RCC 7860 (cell line): ENCODE results near the gene PI16.

ENCODE experiments used
- DNase-seq: peaks from one replicate; pipeline ENCODE4 v3.0.0-alpha.2; 2015; ENCODE audit warnings: low spot score
- FAIRE-seq: peaks from 2 replicates; lab custom pipeline; 2012; peaks lifted over from hg19 to GRCh38; lab: Jason Lieb, UNC

PI16 gene

DNA sequence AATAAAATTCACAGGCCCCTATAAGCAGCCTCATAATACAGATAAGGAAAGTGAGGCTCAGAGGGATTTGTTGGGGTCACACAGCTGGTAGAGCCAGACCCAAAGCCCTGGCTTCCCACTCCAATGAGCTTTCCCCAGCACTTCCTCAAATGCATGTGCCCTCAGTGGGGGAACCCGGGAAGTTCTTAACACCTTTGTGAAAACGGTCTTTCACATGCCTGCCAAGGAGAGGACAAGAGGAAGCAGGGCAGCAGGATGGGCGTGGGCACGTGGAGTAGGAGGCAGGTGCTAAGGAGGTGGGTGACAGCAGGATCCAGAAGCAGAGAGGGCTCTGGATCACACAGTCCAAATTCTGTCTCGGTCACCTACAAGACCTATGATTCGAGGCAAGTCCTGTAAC, 598 bp downstream of the PI16 start:
- no peak for FAIRE-seq
- DNase-seq, result no peak

DNA sequence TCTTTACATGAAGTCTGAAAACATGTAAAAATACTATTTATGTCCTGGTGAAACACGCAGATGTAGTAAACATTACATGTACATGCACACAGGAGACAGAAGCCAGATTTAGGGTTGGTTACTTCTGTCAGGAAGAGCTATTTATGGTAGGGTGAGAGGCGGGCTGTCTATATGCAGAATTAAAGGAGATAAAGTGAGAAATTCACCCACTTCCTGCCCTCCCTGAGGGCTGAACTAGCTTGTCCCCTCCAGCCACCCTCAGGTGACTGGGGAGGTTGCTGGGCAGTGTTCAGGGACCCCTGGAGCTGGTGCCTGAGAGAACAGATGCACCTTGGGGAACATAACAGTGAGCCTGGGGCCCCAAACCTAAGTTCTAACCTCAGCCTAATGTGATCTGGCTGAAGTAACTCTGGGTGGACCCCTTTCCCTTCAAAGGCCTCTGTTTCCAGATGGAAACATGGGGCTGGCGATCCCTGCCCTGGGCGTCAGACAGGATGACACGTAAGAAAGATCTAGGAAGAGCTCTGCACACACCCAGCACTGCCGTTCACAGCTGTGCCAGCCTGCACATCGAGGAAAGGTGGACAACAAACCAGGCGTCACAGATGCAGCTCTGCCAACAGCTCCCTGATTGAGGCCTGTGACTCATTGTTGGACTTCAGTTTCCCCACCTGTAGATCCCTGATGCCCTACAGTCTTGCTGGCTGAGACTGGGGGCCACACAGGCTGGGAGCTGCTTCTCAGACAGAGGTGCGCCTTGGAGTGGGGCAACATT, 1.3 kb downstream of the PI16 start:
- DNase-seq, result no peak
- no peak for FAIRE-seq

DNA sequence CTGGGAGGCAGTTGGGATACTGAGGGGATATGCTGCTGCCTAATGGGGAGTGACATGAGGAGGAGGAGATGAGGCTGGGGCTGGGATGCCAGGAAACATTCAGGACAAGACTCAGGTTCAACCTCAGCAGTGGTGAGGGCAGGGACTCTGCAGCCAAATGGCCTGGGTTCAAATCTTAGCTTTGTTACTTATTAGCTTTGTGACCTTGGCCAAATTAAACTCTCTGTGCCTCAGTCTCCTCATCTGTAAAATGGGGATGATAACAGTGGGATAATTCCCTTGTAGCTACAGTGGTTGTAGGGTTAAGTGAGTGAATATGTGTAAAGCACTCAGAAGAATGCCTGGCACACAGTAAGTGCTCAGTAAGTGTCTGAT, 1.9 kb downstream of the PI16 start:
- FAIRE-seq, result no peak

DNA sequence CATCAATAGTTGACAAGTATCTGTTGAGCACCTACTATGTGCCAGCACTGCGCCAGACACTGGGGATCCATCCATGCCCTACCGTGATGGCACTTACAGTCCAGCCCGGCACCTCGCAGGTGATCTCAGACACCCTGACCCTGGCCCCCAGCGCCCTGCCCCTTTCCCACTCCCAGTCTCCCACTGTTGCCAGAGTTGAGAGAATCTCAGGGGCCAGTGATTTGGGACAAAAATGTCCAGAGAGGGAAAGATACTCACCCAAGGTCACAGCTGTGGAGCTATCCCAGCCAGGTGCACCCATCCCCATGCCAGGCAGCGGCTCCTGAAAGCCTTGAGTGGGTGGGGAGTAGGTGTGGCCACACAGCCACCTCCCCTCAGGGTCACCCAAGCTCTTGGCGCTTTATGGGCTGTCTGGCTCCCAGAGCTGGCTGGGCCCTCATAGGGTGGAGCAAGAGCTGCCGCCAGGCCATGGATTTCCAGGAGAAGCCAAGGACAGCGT, 3.3 kb downstream of the PI16 start:
- DNase-seq (no peak), FAIRE-seq (no peak)

More for the DNA sequence above, 1.9 kb downstream of the PI16 start:
- no peak for DNase-seq

DNA sequence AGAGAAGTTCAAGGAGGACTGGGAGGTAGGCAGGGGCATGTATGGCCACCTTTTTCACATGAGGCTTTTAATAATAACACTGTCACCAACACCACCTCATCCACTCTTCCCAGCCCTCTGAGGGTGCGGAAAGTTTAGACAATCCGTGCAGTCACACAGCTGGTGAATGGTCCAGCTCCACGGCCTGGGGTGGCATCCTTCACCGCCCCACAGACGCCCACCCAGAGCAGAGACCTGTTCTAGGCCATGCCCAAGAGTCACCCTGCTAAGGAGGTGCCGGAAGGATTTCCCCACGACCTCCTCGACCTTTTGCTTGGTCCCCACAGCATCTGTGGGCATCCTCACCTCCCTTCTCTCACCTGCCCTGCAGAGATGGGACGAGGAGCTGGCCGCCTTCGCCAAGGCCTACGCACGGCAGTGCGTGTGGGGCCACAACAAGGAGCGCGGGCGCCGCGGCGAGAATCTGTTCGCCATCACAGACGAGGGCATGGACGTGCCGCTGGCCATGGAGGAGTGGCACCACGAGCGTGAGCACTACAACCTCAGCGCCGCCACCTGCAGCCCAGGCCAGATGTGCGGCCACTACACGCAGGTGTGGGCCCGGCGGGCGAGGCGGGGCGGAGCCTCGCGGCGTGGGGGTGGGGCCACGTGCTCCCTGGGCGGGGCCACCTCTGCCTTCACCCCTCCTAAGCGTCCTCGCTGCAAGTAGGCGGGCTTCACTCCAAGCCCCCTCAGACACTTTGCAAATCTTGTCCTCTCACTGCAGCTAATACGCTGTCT, 4.4 kb downstream of the PI16 start:
- FAIRE-seq (no peak), DNase-seq (no peak)

DNA sequence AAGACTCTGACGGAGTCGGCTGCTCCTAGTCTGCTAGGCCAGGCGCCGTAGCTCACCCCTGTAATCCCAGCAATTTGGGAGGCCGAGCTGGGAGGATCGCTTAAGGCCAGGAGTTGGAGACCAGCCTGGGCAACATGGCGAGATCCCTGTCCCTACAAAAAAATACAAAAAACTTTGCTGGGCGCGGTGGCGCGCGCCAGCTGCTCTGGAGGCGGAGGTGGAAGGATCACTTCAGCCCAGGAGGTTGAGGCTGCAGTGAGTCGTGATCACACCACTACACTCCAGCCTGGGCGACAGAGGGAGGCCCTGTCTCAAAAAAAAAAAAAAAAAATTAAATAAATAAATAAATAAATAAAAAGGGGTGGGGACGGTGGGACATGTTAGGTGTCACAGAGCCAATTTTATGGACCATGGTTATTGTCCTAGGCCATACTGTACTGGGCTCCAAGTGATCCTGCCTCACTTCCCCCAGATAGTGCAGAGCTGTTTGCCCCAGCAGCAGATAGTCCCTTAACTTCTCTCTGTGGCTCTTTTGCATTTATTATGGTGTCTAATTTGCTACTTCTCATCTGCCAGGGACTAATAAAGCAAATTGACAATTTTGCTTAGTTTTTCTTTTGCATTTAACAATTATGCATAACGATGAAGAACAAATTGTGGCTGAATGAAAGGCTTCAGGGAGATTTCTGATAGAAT, 5.2 kb downstream of the PI16 start:
- FAIRE-seq (no peak), DNase-seq (no peak)

DNA sequence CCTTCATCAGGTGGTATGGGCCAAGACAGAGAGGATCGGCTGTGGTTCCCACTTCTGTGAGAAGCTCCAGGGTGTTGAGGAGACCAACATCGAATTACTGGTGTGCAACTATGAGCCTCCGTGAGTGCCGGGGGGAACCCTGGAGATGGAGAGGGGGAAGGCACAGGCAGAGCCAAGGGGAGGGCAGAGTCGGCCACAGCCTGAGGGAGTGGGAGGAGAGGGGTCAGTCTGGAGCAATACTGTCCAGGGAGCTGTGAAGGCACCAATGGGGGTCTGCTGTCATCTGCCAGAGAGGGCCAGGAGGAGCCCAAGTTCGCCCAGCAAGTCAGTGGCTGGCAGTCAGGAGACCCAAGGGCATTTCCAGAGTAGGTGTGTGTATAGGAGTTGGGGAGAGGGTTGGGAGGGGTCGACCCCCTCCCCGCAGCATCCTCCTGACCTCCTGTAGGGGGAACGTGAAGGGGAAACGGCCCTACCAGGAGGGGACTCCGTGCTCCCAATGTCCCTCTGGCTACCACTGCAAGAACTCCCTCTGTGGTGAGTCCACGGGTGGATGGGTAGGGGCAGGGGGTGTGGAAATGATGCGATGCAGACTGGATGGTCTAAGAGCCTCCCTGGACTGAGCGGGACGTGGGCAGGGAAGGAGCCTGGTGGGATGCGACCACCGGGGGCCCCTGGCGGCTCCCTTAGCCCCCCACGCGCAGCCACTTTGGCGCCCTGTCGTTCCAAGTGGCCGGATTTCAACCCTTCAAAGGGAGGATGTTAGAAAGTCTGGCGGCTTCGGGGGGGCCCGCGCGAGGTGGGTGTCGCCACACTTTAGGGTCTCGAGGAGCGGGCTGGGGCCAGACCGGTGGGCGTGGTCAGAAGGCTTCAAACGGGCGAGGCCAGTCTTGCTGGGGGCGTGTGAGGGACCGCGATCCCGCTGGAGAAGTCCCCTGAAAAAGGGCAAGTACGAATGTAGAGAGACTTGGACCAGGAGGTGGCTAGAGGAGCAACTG, 7.2 kb downstream of the PI16 start:
- DNase-seq, result no peak
- no peak for FAIRE-seq

DNA sequence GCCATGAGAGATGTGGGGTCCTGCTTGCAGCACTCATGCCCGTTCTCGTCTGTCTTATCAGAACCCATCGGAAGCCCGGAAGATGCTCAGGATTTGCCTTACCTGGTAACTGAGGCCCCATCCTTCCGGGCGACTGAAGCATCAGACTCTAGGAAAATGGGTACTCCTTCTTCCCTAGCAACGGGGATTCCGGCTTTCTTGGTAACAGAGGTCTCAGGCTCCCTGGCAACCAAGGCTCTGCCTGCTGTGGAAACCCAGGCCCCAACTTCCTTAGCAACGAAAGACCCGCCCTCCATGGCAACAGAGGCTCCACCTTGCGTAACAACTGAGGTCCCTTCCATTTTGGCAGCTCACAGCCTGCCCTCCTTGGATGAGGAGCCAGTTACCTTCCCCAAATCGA, 8.3 kb downstream of the PI16 start:
- FAIRE-seq (no peak), DNase-seq (no peak)

DNA sequence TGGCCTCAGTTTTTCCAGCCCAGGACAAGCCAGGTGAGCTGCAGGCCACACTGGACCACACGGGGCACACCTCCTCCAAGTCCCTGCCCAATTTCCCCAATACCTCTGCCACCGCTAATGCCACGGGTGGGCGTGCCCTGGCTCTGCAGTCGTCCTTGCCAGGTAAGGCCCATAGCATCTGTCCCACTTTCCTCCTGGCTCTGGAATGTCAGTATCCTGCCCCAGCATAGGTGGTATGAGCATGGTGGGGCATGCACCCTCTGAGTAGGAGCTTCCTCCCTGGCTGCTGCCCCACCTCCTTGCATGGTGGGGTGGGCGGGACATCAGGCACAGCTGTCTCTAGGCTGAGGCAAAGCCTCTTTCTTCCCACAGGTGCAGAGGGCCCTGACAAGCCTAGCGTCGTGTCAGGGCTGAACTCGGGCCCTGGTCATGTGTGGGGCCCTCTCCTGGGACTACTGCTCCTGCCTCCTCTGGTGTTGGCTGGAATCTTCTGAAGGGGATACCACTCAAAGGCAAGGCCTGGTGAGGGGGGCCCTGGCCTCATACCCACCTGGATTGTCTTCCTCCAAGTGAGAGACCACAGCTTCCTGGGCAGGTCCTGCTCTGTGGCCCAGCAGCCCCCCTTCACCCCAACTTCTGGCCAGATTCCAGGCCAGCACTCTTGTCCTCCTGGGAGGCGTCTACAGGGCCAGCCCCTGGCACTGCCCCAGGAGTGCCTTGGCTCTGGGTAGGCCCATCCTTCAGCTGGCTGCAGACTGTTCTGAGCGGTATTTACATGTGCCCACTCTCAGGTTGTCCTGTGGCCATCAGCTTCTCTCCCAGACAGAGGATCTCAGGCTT, 9.1 kb downstream of the PI16 start:
- DNase-seq (no peak), FAIRE-seq (no peak)

DNA sequence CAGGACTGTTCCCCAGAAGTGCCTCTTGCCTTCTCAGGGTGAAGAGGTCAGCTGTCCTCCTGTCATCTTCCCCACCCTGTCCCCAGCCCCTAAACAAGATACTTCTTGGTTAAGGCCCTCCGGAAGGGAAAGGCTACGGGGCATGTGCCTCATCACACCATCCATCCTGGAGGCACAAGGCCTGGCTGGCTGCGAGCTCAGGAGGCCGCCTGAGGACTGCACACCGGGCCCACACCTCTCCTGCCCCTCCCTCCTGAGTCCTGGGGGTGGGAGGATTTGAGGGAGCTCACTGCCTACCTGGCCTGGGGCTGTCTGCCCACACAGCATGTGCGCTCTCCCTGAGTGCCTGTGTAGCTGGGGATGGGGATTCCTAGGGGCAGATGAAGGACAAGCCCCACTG, 9.8 kb downstream of the PI16 start:
- DNase-seq (no peak), FAIRE-seq (no peak)

DNA sequence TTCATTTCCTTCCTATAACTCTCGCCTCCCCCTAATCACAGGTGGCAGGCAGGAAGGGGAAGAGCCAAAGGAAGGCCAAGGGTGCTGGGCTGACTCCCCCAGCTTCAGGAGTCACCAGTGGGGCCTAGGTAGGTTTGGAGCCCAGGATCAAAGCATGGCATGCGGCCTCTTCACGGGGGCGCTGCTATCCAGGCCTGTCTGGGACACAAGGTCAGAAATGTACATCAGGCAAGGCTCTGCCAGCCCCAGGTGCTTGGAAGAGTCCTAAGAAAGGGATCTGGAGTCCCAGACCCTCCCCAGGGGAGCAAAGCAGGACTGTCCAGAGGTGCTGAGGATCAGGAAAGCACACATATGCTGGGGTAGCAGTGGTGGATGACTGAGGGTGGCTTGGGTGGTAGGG, 10.4 kb downstream of the PI16 start:
- FAIRE-seq (no peak), DNase-seq (no peak)

DNA sequence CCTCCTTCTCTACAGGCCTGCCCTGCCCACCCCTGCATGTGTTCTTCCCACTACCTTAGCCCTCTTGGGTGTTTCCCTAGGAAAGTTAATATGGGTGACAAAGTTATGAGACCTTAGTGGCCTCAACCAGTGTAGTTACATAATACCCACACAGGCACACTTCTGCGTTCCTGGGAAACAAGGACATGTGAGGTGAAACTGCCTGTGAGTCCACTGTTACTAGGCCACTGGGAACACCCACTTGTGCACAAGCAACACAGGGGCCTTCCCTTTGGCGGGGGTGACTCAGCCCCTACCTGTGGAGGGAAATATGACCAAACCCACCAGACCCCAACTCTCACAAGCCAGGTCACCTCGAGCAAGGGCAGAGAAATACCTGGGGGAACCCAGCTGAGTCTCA, 12.8 kb downstream of the PI16 start:
- FAIRE-seq, result no peak
- no peak for DNase-seq

DNA sequence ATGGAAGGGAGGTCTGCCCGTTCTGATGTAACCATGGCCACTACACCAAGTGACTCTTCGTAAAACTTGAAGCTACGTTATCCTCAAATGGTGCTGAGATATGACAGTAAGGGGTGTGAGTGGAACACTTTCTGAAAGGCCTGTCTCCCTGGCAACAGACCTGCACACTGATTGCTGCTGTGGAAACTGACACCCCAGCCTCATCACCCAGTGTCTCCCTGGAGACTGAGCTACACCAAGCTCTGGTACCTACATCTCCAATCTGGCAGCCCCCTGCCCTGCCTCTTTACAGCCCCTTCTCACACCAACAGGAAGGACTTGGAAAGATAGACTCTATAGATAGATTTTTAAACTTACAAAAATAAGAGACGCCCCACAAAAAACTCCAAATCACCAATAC, 13.2 kb downstream of the PI16 start:
- DNase-seq (no peak), FAIRE-seq (no peak)

DNA sequence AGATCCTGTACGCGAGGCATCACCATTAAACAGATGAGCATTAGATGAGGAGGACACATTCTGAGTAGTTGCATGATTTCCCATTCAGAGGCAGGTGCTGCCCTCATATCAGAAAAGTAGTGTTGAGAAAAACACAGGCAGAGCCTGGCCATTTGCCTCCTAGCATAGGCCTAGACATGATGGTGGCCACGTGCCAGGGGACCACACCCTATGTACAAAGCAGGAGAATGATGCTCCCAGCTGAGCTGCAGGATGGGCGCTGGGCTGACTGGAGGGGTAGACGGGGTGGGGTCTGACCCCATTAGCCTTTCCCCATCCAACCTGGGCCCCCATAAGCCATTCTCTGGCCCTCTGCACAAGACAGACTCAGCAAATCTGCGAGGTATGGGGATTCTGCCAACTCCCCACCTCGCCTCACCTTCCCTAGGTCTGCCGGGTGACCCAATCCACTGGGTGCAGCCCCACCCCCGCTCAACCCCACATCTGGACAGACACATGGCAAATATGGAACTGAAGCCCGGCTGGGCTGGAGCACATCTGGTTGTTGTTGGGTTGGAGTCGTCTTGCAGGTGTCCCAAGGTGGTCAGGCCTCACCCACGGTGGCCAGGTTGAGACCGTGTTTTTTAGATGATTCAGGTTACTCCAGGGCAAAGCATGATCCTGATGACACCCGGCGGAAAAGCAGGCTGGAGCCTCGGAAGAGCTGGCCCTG, 13.9 kb downstream of the PI16 start:
- DNase-seq, result no peak
- no peak for FAIRE-seq

DNA sequence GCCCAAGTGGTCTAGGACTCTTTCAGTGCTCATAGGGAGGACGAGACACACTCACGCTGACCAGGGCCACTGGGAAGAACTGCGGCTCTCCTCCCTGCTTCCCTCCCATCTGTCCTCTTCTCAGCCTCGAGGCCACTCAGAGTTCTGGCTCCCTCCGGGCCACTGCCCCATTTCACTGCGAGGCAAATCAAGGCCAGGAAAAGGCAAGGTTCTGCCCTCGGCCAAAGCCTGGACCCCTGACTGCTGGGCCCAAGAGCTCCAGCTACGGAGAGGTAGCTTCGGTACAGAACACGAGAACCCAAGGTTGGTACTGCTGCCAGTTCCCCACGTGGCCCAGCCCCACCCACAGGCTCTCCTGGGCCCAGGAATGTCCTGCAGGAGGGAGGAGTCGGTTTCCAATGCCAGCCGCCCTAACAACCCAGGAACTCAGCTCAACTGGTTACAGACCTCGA, 14.7 kb downstream of the PI16 start:
- FAIRE-seq, result no peak
- no peak for DNase-seq

DNA sequence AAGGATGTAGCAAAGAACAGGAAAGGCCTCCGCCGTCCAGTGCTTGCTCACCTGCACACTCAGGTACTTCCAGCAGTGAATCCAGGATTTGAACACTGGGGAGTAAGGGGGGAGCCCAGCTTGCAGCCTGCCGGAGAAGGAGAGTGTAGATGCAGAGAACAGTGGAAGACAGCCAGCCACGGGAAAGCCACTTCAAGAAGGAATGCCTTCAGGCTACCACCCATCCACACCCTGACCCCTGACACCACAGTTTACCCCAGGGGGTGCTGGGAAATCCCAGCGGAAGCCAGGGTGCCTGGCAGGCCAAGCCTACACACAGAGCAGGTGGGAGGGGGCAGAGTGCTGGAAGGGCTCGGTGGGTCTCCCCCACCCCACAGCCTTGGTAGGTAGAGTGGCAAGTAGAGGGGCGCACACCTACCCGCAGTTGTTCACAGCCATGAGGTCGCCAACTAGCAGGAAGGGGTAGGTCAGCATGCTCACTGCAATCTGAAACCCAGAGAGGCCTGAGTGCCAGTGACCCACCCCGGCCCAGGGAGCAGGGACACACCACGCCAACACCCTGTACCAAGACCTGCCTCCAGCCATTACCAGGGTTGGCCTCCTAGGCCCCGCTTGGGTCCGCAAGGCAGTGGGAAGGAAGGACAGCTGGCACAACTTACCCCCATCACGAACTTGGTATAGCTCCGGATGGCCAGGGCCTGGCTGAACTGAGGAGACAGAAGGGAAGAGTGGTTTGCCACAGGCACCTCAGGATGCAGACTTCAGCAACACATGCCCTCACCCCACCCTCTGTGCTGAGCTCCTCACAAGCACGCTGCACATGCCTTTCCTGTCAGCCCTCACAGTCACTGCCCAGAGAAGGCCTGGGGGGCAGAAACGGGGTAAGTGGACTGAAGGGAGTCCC, 15.7 kb downstream of the PI16 start:
- no peak for DNase-seq
- no peak for FAIRE-seq

DNA sequence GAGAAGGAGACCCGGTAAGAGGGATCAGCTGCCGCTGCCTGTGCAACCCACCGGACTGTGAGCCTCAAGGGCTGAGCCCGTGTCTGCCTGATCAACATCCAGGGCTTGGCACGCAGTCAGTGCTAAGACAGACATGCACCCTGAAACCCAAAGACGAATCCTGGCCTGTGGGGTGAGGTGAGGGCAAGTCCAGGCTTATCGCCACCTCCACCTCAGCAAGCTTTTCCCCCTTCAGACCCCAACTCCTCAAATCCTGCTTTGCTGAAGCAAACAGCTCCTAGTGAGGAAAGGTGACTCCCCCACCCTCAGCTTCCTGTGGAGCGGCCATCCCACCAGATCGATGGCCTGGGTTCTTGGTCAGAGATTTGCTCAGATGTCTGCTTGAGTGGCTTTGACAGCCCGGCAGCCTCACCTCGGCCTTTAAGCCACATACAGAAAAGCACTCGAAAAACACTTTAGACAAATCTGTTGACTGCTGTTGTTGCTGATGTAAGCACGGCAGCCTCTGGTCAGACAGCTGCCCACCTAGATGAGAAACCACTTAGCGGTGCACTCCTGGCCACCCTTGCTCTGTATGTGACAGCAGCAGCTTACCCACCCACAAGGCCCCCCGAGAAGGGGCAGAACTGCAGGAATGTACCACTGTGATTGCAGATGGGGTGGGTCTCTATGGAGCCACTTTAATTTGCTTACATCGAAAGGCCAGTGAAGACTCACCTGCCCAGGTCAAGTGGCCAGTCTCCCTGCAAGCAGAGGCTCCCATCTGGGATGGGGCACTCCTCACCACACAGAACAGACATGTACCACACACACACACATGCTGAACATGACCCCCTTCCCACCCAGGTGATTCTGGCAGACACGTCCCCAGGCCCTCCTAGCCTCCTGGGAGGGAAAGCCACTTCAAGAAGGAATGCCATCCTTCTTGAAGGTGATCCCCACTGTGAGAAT, 16.6 kb downstream of the PI16 start:
- no peak for FAIRE-seq

More for the DNA sequence above, 16.6 kb downstream of the PI16 start:
- no peak for DNase-seq
